Measurements from ENCODE around the gene OTOL1.
"Not testable (repeated sequence)": the region's sequence is repeated elsewhere in the genome, so short reads cannot be mapped to it uniquely, and the experiment has no call there.

Gene OTOL1

GRCh38 chr3:161496508-161496907, at the start of gene OTOL1:
Gene OTOL1 (plus strand): TSS chr3:161496808. CDS start chr3:161496808, 0 bp downstream.
- no peak for DNase-seq (ENCODE audit: low read depth)

GRCh38 chr3:161449785-161450184, 46.8 kb upstream of the OTOL1 start:
- no peak for DNase-seq (ENCODE audit: low read depth)

DNA sequence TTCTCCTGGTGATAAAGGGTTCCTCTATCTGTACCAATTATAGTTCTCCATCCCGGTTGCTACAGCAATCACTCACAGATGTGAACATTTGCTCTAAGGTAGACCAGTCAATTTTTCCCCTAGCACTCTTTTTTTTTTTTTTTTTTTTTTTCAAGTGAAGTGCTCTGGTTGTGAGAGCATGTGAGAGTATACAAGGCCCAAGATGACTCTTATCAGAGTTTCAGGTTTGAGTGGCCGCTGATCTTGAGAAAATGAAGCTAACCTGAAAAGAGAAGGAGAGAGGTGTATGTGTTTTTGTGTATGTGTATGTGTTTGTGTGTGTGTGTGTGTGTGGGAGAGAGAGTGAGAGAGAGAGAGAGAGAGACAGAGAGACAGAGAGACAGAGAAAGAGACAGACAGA, 44.4 kb upstream of the OTOL1 start:
- no peak for DNase-seq (ENCODE audit: low read depth)

- DNase-seq (ENCODE audit: low read depth) = no peak
Measured at GRCh38 chr3:161454615-161455014, 42.0 kb upstream of the OTOL1 start.

GRCh38 chr3:161455962-161456361, 40.6 kb upstream of the OTOL1 start:
- no peak for DNase-seq (ENCODE audit: low read depth)

- DNase-seq (ENCODE audit: low read depth) = no peak
Measured at GRCh38 chr3:161462138-161462537, 34.5 kb upstream of the OTOL1 start.

GRCh38 chr3:161471211-161471610, 25.4 kb upstream of the OTOL1 start:
- DNase-seq (ENCODE audit: low read depth) = no peak

GRCh38 chr3:161474139-161474538, 22.5 kb upstream of the OTOL1 start:
- no peak for DNase-seq (ENCODE audit: low read depth)

- no peak for DNase-seq (ENCODE audit: low read depth)
Measured at GRCh38 chr3:161474741-161475140, 21.9 kb upstream of the OTOL1 start.

GRCh38 chr3:161475206-161475605, 21.4 kb upstream of the OTOL1 start:
- no peak for DNase-seq (ENCODE audit: low read depth)

GRCh38 chr3:161475905-161476304, 20.7 kb upstream of the OTOL1 start:
- peak; percentile 45 for DNase-seq (ENCODE audit: low read depth)

- DNase-seq (ENCODE audit: low read depth) = no peak
Measured at GRCh38 chr3:161484226-161484625, 12.4 kb upstream of the OTOL1 start.

DNA sequence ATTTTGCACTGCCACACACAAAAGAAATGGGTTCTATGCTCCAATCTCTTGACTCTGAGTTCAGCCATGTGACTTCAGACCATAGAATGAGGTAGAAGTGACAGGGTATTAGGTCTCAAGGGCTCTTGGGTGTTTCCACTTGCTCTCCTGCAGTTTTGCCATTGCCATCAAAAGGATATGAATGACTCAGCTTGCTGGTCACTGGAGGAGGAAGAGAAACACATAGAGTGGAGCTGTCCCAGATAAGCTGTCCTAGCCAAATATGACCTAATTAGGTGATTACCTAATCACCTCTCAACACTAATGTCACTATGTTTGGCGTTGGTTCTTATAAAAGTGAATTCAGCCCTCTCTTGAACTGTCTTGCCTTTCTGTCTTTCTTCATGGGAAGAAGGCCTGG, 8.3 kb upstream of the OTOL1 start:
- DNase-seq (ENCODE audit: low read depth) = not testable (repeated sequence)

DNA sequence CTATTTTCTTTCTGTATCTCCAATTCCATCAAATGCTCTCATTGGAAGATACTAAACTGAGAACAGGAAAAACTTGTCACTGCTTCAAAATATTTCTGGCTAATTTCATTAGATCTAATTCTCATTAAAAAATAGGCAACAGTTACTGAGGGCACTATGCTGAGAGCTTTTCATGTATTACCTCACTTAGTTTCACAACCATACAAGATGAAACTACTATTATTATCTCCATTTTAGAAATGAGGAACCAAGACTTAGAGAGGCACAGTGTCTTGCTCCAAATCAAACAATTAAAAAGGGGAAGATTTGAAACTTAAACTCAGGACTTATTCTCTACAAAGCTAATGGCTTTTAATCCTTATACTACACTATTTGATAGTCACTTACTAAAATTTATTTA, 7.2 kb upstream of the OTOL1 start:
- no peak for DNase-seq (ENCODE audit: low read depth)

- not testable (repeated sequence) for DNase-seq (ENCODE audit: low read depth)
Measured at GRCh38 chr3:161490845-161491244, 5.8 kb upstream of the OTOL1 start.

- no peak for DNase-seq (ENCODE audit: low read depth)
Measured at GRCh38 chr3:161498259-161498921, 1.8 kb downstream of the OTOL1 start.

GRCh38 chr3:161500068-161500796, 3.6 kb downstream of the OTOL1 start:
- peak; percentile 13 for DNase-seq (ENCODE audit: low read depth)

DNA sequence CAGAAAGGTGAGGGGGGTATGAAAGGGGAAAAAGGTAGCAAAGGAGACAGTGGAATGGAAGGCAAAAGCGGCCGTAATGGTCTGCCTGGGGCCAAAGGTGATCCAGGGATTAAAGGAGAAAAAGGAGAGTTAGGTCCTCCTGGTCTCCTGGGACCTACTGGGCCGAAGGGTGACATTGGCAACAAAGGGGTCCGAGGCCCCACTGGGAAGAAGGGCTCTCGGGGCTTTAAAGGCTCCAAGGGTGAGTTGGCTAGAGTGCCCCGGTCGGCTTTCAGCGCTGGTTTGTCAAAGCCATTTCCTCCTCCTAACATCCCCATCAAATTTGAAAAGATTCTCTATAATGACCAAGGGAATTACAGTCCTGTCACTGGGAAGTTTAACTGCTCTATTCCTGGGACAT, 6.7 kb downstream of the OTOL1 start:
- DNase-seq (ENCODE audit: low read depth) = no peak

- peak; percentile 11 for DNase-seq (ENCODE audit: low read depth)
Measured at GRCh38 chr3:161508852-161509477, 12.4 kb downstream of the OTOL1 start.

DNA sequence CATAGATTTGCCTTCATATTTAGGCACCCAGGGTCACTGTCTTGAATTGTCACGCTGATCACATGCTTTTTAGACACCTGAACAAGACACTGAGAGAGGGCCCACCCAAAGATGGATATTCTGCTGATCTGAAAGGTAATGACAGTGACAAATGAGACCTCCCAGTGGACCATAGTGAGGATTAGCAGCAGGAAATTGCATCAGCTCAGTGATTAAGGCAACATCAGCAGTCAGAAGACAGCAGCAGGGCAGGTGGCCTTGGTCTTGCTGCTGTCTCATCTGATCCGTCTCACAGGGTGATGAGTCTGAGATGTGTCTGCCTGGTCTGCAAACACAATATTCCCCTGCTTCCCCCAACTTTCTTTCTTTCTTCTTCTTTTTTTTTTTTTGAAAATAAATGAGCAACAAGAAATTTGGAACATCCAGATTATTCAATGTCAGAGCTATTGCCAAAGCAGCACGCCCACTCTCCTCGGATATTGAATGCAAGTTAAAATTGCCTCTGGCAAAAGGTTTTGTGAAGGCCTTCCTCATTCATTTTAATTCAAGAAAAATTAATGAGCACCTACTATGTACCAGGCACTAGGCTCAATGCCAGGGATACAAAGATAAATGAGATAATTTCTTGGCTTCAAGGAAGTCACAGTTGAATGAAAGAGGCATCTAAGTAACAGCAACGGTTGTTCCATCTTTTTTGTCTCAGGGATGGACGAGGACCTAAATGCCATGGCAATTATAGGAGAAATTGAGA, 14.1 kb downstream of the OTOL1 start:
- no peak for DNase-seq (ENCODE audit: low read depth)

GRCh38 chr3:161523916-161524315, 27.3 kb downstream of the OTOL1 start:
- no peak for DNase-seq (ENCODE audit: low read depth)

- no peak for DNase-seq (ENCODE audit: low read depth)
Measured at GRCh38 chr3:161531930-161532329, 35.3 kb downstream of the OTOL1 start.

DNA sequence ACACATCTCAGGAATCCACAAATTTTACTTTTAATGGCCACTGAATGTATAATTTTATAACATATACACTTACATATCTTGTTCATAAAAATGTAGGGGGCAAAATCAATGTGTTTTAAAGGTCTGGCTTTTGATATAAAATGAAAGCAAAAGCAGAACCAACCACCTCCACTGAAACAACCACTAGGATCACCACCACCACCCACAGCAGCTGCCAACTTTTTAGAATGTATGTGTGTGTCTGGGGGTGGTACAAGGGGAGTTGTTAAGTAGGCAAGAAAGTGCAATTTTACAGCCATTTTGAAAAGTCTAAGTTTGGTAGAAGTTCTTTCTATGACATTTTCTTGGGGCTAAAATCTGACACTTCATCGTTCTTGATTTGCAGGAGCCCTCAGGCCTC, 44.0 kb downstream of the OTOL1 start:
- DNase-seq (ENCODE audit: low read depth) = no peak
